ENCODE results near the gene P2RX2.

Gene P2RX2

DNA sequence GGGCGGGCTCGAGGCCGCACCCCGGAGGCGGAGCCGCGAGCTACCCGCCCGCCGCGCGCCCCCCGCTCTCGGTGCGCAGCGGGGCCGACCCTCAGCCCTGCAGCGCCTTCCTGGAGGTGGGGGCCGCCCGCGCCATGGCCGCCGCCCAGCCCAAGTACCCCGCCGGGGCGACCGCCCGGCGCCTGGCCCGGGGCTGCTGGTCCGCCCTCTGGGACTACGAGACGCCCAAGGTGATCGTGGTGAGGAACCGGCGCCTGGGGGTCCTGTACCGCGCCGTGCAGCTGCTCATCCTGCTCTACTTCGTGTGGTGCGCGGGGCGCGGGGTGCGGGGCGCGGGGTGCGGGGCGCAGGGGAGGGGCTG, at the start of gene P2RX2:
P2RX2 (plus strand) TSS at position 94 of the 361 bp plus-strand sequence; CDS start at position 135, 41 bp downstream.
- Histone ChIP-seq H3K4me3 (ENCODE audit: low read depth in 1 of 2, low read length in 2 of 2) (peak within 1 kb of the TSS in 1 of 2 donors; percentile 16), H3K27me3 (ENCODE audit: low read depth, low read length) (peaks cover 17% of the 10 kb centered on the region), H3K9me3 (ENCODE audit: control insufficient read depth in 1 of 2, low read length in 2 of 2) (peaks cover 8 to 11% of the 10 kb centered on the region in 2 donors), H3K27ac (ENCODE audit: low read length) (no peak within 1 kb of the TSS), H3K36me3 (ENCODE audit: control insufficient read depth in 1 of 2, insufficient read depth in 2 of 2, low read length in 2 of 2) (no peaks in the 10 kb centered on the region), H3K4me1 (ENCODE audit: control insufficient read depth in 1 of 2, insufficient read depth in 2 of 2, low read length in 2 of 2) (peaks cover 6 to 18% of the 10 kb centered on the region in 2 donors)

GRCh38 chr12:132568826-132569480, 49.6 kb upstream of the P2RX2 start:
- Histone ChIP-seq H3K36me3 (ENCODE audit: control insufficient read depth in 1 of 2, insufficient read depth in 2 of 2, low read length in 2 of 2) (peaks cover 0 to 59% of the 10 kb centered on the region in 2 donors), H3K4me3 (ENCODE audit: low read depth in 1 of 2, low read length in 2 of 2) (no peak overlapping the region), H3K4me1 (ENCODE audit: control insufficient read depth in 1 of 2, insufficient read depth in 2 of 2, low read length in 2 of 2) (no peaks in the 10 kb centered on the region), H3K27ac (ENCODE audit: low read length) (no peak overlapping the region), H3K27me3 (ENCODE audit: low read depth, low read length) (no peaks in the 10 kb centered on the region), H3K9me3 (ENCODE audit: control insufficient read depth in 1 of 2, low read length in 2 of 2) (no peaks in the 10 kb centered on the region)

DNA sequence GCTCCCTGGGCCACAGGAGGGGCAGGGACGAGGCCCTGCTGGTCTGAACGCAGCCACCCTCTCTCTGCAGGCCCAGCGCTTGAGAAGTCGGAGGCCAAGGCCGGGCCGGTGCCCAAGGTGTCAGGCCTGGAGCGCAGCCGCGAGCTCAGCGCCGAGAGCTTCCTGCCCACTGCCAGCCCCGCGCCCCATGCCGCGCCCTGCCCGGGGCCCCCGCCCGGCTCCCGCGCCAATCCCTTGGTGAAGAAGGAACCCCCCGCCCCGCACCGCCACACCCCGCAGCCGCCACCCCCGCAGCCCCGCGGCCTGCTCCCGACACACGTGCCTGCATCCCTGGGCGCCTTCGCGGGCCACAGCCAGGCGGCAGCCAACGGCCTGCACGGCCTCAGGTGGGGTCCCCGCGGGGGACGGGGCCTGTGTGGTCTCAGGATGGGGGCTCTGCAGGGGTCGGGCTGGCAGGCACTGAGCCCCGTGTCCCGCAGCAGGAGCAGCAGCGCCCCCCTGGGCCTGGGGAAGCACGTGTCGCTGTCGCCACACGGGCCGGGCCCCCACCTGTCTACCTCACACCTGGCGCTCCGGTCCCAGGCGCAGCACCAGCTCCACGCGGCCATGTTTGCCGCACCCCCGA, 48.6 kb upstream of the P2RX2 start:
- H3K4me1 ChIP-seq (ENCODE audit: control insufficient read depth in 1 of 2, insufficient read depth in 2 of 2, low read length in 2 of 2), result no peaks in the 10 kb centered on the region
- no peak overlapping the region for H3K27ac ChIP-seq (ENCODE audit: low read length)
- H3K27me3 ChIP-seq (ENCODE audit: low read depth, low read length), result no peaks in the 10 kb centered on the region
- H3K9me3 ChIP-seq (ENCODE audit: control insufficient read depth in 1 of 2, low read length in 2 of 2), result no peaks in the 10 kb centered on the region
- no peak overlapping the region for H3K4me3 ChIP-seq (ENCODE audit: low read depth in 1 of 2, low read length in 2 of 2)
- H3K36me3 ChIP-seq (ENCODE audit: control insufficient read depth in 1 of 2, insufficient read depth in 2 of 2, low read length in 2 of 2), result peaks cover 0 to 68% of the 10 kb centered on the region in 2 donors

GRCh38 chr12:132570635-132571034, 47.9 kb upstream of the P2RX2 start:
- peaks cover 0 to 68% of the 10 kb centered on the region in 2 donors for H3K36me3 ChIP-seq (ENCODE audit: control insufficient read depth in 1 of 2, insufficient read depth in 2 of 2, low read length in 2 of 2)
- no peaks in the 10 kb centered on the region for H3K27me3 ChIP-seq (ENCODE audit: low read depth, low read length)
- H3K4me1 ChIP-seq (ENCODE audit: control insufficient read depth in 1 of 2, insufficient read depth in 2 of 2, low read length in 2 of 2), result no peaks in the 10 kb centered on the region
- no peak overlapping the region for H3K27ac ChIP-seq (ENCODE audit: low read length)
- no peaks in the 10 kb centered on the region for H3K9me3 ChIP-seq (ENCODE audit: control insufficient read depth in 1 of 2, low read length in 2 of 2)
- H3K4me3 ChIP-seq (ENCODE audit: low read depth in 1 of 2, low read length in 2 of 2), result no peak overlapping the region

DNA sequence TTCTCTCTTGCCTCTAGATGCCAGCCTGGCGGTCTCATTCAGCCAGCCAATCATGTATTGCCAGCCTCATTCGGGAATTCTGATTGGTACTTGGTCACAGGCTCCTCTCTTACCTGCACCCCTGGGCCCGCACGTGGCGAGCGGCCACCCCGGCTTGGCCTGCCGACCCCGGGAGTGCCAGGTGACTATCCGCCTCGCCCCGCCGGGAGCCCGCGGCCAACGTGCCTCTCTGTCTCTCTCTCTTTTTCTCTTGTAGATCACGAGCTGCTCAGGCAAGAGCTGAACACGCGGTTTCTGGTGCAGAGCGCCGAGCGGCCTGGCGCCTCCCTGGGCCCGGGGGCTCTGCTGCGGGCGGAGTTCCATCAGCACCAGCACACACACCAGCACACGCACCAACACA, 47.5 kb upstream of the P2RX2 start:
- Histone ChIP-seq H3K27ac (ENCODE audit: low read length) (no peak overlapping the region), H3K9me3 (ENCODE audit: control insufficient read depth in 1 of 2, low read length in 2 of 2) (no peaks in the 10 kb centered on the region), H3K4me3 (ENCODE audit: low read depth in 1 of 2, low read length in 2 of 2) (no peak overlapping the region), H3K4me1 (ENCODE audit: control insufficient read depth in 1 of 2, insufficient read depth in 2 of 2, low read length in 2 of 2) (no peaks in the 10 kb centered on the region), H3K27me3 (ENCODE audit: low read depth, low read length) (no peaks in the 10 kb centered on the region), H3K36me3 (ENCODE audit: control insufficient read depth in 1 of 2, insufficient read depth in 2 of 2, low read length in 2 of 2) (peaks cover 0 to 70% of the 10 kb centered on the region in 2 donors)

DNA sequence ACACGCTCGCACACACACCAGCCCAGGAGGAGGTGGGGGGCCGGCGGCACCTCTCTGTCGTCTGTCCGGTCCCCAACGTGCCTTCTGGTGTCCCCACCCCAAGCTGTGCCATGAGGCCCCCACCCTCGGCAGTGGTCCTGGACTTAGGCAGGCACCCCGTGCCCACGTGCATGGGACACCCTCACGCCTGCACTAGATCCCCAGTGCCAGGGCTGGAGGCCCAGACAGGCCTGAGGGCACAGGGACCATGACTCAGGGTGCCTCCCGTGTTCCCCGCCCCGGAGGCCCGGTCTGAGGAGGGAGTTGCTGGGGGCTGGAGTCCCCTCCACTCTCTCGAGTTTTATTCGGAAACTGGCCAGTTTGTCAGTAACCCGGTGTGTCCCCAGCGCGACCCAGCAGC, 47.0 kb upstream of the P2RX2 start:
- no peak overlapping the region for H3K4me3 ChIP-seq (ENCODE audit: low read depth in 1 of 2, low read length in 2 of 2)
- H3K36me3 ChIP-seq (ENCODE audit: control insufficient read depth in 1 of 2, insufficient read depth in 2 of 2, low read length in 2 of 2), result peaks cover 0 to 68% of the 10 kb centered on the region in 2 donors

DNA sequence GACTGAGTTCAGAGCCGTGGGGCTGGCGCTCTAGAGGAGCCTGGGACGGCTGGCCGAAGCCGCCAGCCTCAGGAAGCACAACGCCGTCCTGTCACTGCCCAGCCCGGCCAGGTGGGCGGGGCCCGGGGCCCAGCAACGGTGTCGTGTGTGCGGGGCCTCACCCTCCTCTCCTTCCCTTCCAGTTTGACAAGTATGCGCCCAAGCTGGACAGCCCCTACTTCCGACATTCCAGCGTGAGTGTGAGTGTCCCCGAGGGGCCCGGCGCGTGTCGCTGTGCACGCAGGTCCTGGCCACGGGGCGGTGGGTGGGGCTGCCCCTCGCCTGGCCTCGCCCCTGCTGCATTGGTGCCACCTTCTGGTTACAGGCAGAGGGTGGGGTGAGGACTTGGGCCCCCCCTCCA, 46.5 kb upstream of the P2RX2 start:
- H3K9me3 ChIP-seq (ENCODE audit: control insufficient read depth in 1 of 2, low read length in 2 of 2), result no peaks in the 10 kb centered on the region
- H3K4me1 ChIP-seq (ENCODE audit: control insufficient read depth in 1 of 2, insufficient read depth in 2 of 2, low read length in 2 of 2), result no peaks in the 10 kb centered on the region
- no peaks in the 10 kb centered on the region for H3K27me3 ChIP-seq (ENCODE audit: low read depth, low read length)
- no peak overlapping the region for H3K4me3 ChIP-seq (ENCODE audit: low read depth in 1 of 2, low read length in 2 of 2)
- no peak overlapping the region for H3K27ac ChIP-seq (ENCODE audit: low read length)
- H3K36me3 ChIP-seq (ENCODE audit: control insufficient read depth in 1 of 2, insufficient read depth in 2 of 2, low read length in 2 of 2), result peaks cover 0 to 70% of the 10 kb centered on the region in 2 donors

More for the DNA sequence above, 47.0 kb upstream of the P2RX2 start:
- Histone ChIP-seq H3K27ac (ENCODE audit: low read length) (no peak overlapping the region), H3K4me1 (ENCODE audit: control insufficient read depth in 1 of 2, insufficient read depth in 2 of 2, low read length in 2 of 2) (no peaks in the 10 kb centered on the region), H3K27me3 (ENCODE audit: low read depth, low read length) (no peaks in the 10 kb centered on the region), H3K9me3 (ENCODE audit: control insufficient read depth in 1 of 2, low read length in 2 of 2) (no peaks in the 10 kb centered on the region)

DNA sequence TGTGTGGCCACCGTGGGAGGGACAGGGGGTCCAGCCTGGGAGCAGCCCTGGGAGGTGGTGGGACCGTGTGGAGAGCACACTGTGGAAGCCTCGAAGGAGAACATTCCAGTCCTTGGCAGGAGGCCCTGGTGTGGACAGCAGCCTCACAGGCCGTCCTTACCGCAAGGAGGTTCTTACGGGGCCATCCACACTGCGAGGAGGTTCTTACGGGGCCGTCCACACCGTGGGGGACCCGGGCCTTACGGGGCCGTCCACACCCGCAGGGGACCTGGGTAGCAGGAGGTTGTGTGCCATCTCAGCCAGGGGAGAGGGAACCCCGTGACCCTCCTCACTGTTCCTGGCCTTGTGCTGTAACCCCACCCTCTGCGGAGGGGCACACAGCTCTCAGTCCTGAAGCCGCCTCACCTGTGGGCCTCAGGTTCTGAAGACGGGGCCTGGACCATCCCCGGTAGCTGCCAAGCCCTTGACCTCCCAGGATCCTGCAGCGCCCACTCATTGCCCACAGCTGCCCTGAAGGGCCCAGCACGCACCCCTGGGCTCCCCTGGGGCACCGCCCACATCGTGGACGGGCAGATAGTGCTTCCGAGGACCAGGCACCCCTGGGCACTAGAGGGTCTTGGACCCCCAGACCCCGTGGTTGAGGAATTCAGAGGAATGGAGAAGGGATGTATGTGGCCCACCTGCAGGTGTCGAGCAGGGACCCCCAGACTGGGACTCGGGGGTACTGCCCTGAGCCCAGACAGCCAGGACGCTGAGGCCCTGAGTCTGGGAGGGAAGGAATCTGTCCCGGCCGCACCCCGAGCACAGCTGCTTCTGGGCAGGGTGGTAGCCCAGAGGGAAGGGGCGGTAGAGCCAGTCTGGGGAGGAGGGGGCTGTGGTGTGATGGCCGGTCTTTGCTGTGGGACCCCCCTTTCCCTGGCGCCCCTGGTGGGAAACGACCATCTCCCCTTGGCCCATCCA, 45.5 kb upstream of the P2RX2 start:
- H3K27me3 ChIP-seq (ENCODE audit: low read depth, low read length), result no peaks in the 10 kb centered on the region
- no peaks in the 10 kb centered on the region for H3K9me3 ChIP-seq (ENCODE audit: control insufficient read depth in 1 of 2, low read length in 2 of 2)
- no peak overlapping the region for H3K4me3 ChIP-seq (ENCODE audit: low read depth in 1 of 2, low read length in 2 of 2)
- no peaks in the 10 kb centered on the region for H3K4me1 ChIP-seq (ENCODE audit: control insufficient read depth in 1 of 2, insufficient read depth in 2 of 2, low read length in 2 of 2)
- H3K36me3 ChIP-seq (ENCODE audit: control insufficient read depth in 1 of 2, insufficient read depth in 2 of 2, low read length in 2 of 2), result peaks cover 0 to 79% of the 10 kb centered on the region in 2 donors
- no peak overlapping the region for H3K27ac ChIP-seq (ENCODE audit: low read length)

DNA sequence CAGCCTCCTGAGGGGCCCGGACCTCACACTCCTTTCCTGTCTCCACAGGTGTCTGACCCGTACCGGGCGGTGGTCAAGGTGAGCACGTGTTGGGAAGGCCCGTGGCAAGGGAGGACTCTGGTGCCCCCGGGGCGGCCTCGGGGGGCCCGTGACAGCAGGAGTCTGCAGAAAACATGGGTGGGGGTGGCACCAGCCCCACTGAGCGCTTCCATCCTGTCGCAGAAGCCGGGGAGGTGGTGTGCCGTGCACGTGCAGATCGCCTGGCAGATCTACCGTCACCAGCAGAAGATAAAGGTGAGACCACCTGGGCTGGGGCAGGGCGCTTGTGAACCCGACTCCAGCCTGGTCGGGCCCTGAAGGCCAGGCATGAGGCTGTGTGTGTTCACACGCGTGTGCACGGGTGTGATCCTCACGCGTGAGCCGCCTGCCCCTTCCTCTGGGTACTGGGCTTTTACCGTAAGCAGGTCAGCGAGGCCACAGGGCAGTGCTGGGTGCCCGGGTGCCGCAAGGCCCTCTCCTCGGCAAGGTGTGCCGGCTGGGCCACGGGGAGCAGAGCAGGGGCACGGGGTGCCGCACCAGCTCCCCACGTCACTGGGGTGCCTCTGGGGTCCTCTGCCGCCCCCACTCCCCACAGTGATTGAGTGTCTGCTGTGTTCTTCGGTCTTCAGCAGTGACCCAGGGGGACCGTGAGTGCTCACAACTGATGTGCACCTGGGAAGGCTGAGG, 44.1 kb upstream of the P2RX2 start:
- no peaks in the 10 kb centered on the region for H3K9me3 ChIP-seq (ENCODE audit: control insufficient read depth in 1 of 2, low read length in 2 of 2)
- no peaks in the 10 kb centered on the region for H3K4me1 ChIP-seq (ENCODE audit: control insufficient read depth in 1 of 2, insufficient read depth in 2 of 2, low read length in 2 of 2)
- H3K4me3 ChIP-seq (ENCODE audit: low read depth in 1 of 2, low read length in 2 of 2), result no peak overlapping the region
- H3K27me3 ChIP-seq (ENCODE audit: low read depth, low read length), result no peaks in the 10 kb centered on the region
- no peak overlapping the region for H3K27ac ChIP-seq (ENCODE audit: low read length)
- H3K36me3 ChIP-seq (ENCODE audit: control insufficient read depth in 1 of 2, insufficient read depth in 2 of 2, low read length in 2 of 2), result peaks cover 0 to 84% of the 10 kb centered on the region in 2 donors

GRCh38 chr12:132575661-132576060, 42.9 kb upstream of the P2RX2 start:
- no peaks in the 10 kb centered on the region for H3K9me3 ChIP-seq (ENCODE audit: control insufficient read depth in 1 of 2, low read length in 2 of 2)
- no peaks in the 10 kb centered on the region for H3K4me1 ChIP-seq (ENCODE audit: control insufficient read depth in 1 of 2, insufficient read depth in 2 of 2, low read length in 2 of 2)
- no peak overlapping the region for H3K4me3 ChIP-seq (ENCODE audit: low read depth in 1 of 2, low read length in 2 of 2)
- H3K27ac ChIP-seq (ENCODE audit: low read length), result no peak overlapping the region
- H3K36me3 ChIP-seq (ENCODE audit: control insufficient read depth in 1 of 2, insufficient read depth in 2 of 2, low read length in 2 of 2), result peaks cover 0 to 80% of the 10 kb centered on the region in 2 donors
- H3K27me3 ChIP-seq (ENCODE audit: low read depth, low read length), result no peaks in the 10 kb centered on the region

- no peaks in the 10 kb centered on the region for H3K9me3 ChIP-seq (ENCODE audit: control insufficient read depth in 1 of 2, low read length in 2 of 2)
- H3K4me3 ChIP-seq (ENCODE audit: low read depth in 1 of 2, low read length in 2 of 2), result no peak overlapping the region
- H3K27me3 ChIP-seq (ENCODE audit: low read depth, low read length), result no peaks in the 10 kb centered on the region
- H3K36me3 ChIP-seq (ENCODE audit: control insufficient read depth in 1 of 2, insufficient read depth in 2 of 2, low read length in 2 of 2), result peaks cover 0 to 82% of the 10 kb centered on the region in 2 donors
- peaks cover 0 to under 1% of the 10 kb centered on the region in 2 donors for H3K4me1 ChIP-seq (ENCODE audit: control insufficient read depth in 1 of 2, insufficient read depth in 2 of 2, low read length in 2 of 2)
- H3K27ac ChIP-seq (ENCODE audit: low read length), result no peak overlapping the region
These were observed 41.9 kb upstream of the P2RX2 start for GRCh38 chr12:132576701-132577100.

All from muscle layer of duodenum (tissue), 2 donors.